ENCODE results near the gene ANTXR2.

The ANTXR2 gene

DNA sequence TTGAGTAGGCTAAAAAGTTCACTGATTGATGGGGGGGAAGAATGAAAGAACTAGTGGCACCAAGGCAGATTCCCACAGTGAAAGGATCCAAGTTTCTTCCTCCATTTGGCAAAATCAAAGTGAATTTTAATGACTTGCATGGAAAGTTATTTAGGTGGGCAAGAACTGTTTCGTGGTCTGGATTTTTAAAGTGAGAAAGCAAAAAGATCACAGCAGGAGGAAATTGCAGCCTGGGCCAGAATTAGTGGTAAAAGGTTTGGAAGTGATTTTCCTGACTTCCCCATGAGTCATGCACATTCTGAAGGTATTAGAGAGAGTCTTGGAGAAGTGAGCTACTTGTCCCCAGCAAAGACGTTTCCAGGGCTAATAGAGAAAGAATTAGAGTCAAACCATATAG is 207.8 kb downstream of the ANTXR2 start:
- no peak for DNase-seq (ENCODE audit: low spot score)

DNA sequence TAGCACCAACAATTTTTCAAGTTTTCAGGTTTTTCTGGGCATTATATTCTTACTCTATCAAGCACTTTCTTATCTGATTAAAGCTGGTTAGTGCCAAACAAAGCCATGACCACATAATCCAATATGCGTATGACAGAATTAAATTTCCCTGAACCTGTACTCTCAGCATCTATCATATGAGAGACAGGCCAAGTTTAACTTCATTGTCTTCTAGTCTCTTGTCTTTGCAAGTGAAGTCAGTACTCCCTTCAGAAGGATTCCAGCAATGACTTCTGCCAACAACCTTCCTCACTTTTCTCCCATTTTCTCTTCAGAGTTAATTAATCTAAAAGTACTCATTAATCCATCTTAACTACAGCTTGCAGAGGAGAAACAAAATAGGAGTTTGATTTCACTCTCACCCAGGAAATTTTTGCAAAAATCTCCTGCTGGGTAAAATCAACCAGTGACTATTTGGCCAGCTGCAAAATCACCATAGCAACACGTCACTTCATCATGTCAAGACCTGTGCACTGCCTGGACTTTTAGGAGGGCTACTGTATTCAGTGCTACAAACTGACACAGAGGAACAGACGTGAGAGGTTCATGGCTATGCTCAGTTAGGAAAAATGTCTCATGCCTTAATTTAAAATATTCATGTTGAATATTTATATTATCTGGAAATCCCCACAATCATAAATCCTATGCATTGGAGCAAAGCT is 208.4 kb downstream of the ANTXR2 start:
- no peak for DNase-seq (ENCODE audit: low spot score)

DNA sequence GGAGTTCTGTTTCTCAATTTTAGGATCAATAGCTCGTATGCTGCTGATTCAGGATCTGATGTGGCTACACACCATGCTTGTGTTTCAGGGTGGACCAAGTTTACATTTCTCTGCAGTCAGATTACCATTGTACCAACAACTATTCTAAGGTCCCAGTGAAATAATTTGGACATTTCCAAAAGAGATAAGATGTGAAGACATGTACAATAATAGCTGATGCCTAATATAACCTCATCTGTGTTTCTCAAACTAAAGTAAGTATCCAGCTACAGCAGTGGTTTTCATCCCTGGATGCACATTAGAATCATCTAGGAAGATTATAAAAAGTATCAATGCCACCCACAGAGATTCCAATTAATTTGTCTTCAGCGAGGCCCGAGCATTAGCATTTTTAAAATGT is 209.7 kb downstream of the ANTXR2 start:
- no peak for DNase-seq (ENCODE audit: low spot score)

DNA sequence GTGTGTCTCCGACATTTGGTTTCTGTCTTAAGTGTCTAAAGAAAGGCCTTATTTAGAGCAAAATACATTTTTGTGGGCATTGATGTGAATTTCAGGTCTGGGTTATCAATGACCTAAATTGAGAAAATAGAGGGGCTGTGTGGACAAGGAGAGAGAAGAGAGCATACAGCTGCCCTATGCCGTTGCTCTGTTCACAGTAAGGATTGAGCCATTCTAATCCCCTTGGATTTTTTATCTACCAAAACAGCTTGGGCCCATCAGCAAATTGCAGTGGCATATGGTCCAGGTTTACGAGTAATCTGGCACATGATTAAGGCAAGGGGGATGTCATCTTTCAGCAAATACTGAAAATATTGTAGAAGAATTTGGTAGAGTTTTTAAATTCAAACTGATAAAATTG is 210.2 kb downstream of the ANTXR2 start:
- no peak for DNase-seq (ENCODE audit: low spot score)

DNA sequence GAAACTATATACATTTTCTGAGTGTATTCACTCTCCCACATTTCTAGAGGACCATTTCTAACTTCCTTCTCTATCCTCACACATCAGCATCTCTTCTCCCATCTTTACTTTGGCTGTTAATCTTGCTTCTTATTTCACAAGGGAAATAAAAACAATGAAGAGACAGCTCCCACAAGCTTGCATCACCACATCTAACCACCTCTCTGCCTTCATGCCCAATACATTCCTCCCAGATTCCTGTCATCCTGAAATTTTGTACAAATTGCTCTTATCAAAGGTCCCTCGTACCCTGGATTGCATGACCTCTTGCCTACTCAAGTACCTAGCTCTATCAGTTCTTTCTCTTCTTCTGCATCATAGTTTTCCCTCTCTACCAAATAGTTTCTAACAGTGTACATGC is 215.2 kb downstream of the ANTXR2 start:
- DNase-seq (ENCODE audit: low spot score): no peak

DNA sequence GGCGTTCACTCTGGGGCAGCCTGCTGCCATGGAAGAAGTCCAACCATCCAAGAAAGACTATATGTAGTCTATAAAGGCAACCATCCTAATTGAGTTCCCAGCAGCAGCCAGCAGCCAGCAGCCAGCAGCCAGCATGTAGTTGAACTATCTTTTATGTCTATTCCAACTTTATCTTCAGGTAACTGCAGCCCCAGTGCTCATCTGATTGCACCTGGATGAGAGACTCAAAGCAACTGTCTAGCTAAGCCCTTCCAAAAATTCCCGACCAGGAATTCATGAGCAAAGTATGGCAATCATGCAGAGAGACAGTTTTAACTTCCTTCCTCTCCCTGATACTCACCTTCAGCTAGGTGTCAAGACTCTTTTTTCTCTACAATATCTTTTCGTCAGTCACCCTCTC is 216.8 kb downstream of the ANTXR2 start:
- DNase-seq (ENCODE audit: low spot score): no peak

DNA sequence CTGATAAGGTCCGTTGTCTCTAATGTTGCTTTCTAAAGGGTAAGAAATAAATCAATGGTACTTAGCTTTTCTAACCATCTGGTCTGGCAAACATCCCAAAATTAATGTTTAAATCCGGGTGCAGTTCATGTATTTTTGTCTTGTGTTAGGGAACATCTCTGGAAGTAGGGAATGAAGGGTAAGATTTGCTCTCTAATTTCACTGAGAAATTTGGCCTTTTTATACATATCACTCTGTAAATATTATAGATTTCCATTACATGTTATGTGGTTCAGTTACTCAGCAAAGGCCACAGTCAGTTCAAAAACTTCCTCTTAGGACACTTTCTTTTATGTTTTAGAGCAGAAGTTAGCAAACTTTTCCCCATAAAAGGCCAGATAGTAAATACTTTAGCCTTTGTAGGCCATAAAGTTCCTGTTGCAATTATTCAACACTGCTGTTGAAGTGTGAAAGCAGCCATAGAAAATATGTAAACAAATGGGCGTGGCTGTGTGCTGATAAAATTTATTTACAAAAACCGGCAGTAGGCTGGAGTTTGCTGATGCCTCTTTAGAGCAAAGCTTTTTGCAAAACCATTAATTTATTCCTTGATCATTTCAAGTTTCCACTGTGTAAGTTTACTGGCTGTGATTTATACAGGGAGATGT is 218.1 kb downstream of the ANTXR2 start:
- no peak for DNase-seq (ENCODE audit: low spot score)

DNA sequence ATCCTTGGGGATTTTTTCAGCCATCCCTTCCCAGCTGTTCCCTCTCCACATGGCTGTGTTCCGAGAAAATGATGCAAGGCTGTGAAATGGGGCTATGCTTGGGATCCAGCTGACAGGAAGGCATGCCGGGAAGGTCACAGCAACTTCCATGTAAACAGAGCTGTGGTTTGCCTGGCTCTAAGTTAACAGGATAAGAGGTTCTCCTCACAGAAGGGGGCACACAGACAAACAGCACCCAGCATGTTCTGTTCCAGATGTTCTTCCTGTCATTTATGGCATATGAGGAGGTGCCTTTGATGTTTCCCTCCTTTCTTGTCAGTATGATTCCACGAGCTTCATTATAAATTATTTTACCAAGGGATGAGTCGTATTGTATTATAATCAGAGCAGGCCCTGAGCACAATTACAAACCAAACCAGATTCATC is 220.7 kb downstream of the ANTXR2 start:
- DNase-seq (ENCODE audit: low spot score): no peak

DNA sequence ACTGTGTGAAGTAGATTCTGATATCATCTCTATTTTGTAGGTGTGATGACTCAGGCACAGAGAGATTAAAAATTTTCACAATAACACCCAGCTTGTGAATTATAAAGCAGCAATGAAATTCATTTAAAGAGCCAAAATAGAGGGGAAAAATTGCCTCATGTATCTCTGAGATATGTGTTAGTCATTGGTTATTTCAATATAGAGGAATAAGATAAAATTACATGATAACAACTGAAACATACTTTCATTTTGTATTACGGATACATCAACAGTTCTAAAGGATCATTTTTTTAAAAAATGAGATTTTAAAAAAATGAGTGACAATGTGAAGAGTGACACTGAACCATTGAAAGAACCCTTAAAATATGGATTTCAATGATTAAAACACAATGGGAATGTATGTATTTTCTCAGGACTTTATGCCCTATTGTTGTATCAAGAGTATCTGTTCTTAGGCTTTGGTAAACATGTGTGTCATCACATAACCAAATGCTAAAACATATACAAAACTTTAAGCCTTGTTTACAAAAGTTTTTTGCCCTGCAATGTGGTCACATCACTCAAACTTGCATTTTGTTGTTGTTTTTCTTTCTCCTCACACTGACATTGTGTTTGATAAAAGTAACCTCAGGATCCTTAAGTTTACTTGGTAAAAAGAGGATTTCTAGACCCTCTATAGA is 221.3 kb downstream of the ANTXR2 start:
- no peak for DNase-seq (ENCODE audit: low spot score)
